ENCODE results near the gene PTOV1.

DNA sequence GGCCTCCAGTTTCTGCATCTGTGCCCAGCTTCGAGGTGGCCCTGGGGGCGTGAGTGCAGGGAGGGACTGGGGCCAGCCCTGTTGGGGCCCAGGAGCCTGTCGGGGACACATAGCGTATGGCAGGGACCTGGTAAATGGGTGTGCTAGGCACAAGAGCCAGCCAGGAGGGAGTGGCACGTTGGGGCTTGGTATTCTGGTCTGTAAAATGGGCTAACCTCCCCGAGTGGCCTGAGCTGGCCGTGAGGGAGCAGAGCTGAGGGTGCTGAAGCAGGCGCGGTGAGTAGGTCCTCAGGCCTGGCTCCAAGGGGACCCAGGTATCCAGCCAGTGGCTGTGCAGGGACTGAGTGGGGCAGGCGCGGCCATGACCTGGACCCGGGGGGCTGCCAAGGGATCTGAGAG is 4.3 kb downstream of the PTOV1 start:
- TF ChIP-seq TAF1 (conservative IDR thresholded peaks at IDR 0.05), result no peak
- no peak for TF ChIP-seq RAD21 (IDR thresholded peaks at IDR 0.05)
